Common myeloid progenitor, CD34-positive (primary cell): ENCODE results near the gene SFXN5.

Experiments used
- CTCF ChIA-PET: fragments of 350-600 bp; sonication (Branson Sonifier 250); formaldehyde crosslinking; loops from one replicate; lab custom pipeline; 2021; ENCODE audit warnings: antibody characterized with exemption; lab: Charles Lee
- POLR2A ChIA-PET: fragments of 350-600 bp; sonication (Branson Sonifier 250); formaldehyde crosslinking; loops from one replicate; lab custom pipeline; 2021; ENCODE audit warnings: antibody characterized with exemption; lab: Charles Lee
- DNase-seq, 3 donors: peaks; one replicate each; pipeline versions ENCODE4 v3.0.0 to v3.0.0-alpha.2; 2013
- H3K27ac ChIP-seq, 2 experiments: 1 replicate in 1 of 2; 2 replicates in 1 of 2; pipeline ENCODE4 v1.7.0; 2013; ENCODE audit warnings: inconsistent platforms in 2 of 2, low read length in 2 of 2, mild to moderate bottlenecking in 2 of 2, low read depth in 1 of 2, moderate library complexity in 1 of 2; ENCODE audit not compliant: severe bottlenecking in 2 of 2, insufficient read depth in 1 of 2, poor library complexity in 1 of 2
- H3K27me3 ChIP-seq, 5 experiments: replicated peaks in 2 of 5; 1 replicate in 3 of 5; 2 replicates in 2 of 5; pipeline versions ENCODE4 v1.6.1 to v1.7.0; 2013; ENCODE audit warnings: low read length in 4 of 5, mild to moderate bottlenecking in 2 of 5, moderate library complexity in 2 of 5, inconsistent platforms in 1 of 5; ENCODE audit not compliant: insufficient read depth in 5 of 5, control insufficient read depth in 4 of 5
- H3K36me3 ChIP-seq, 4 experiments: 1 replicate in 2 of 4; 2 replicates in 2 of 4; pipeline versions ENCODE4 v1.6.1 to v1.7.0; 2013; ENCODE audit warnings: low read length in 3 of 4, control low read depth in 1 of 4, mild to moderate bottlenecking in 1 of 4; ENCODE audit not compliant: control insufficient read depth in 4 of 4, insufficient read depth in 4 of 4
- H3K4me1 ChIP-seq, 4 experiments: 1 replicate in 3 of 4; 2 replicates in 1 of 4; pipeline versions ENCODE4 v1.6.1 to v1.7.1; 2013; ENCODE audit warnings: low read length in 3 of 4, mild to moderate bottlenecking in 3 of 4, control low read depth in 1 of 4, inconsistent platforms in 1 of 4, moderate library complexity in 1 of 4; ENCODE audit not compliant: control insufficient read depth in 4 of 4, insufficient read depth in 4 of 4; ENCODE audit errors: control extremely low read depth in 1 of 4
- H3K4me3 ChIP-seq, 7 experiments: 1 replicate in 4 of 7; 2 replicates in 3 of 7; pipeline versions ENCODE4 v1.5.1 to v1.7.0; 2013; ENCODE audit warnings: mild to moderate bottlenecking in 7 of 7, low read length in 6 of 7, moderate library complexity in 6 of 7, inconsistent platforms in 2 of 7, low read depth in 2 of 7, control low read depth in 1 of 7; ENCODE audit not compliant: insufficient read depth in 4 of 7, control insufficient read depth in 1 of 7; ENCODE audit errors: extremely low read depth in 1 of 7
- H3K9me3 ChIP-seq, 5 experiments: 1 replicate in 4 of 5; 2 replicates in 1 of 5; pipeline versions ENCODE4 v1.6.1 to v1.7.1; 2013; ENCODE audit warnings: low read length in 4 of 5, mild to moderate bottlenecking in 2 of 5, inconsistent platforms in 1 of 5, low read depth in 1 of 5, moderate library complexity in 1 of 5; ENCODE audit not compliant: control insufficient read depth in 4 of 5, insufficient read depth in 2 of 5; ENCODE audit errors: control extremely low read depth in 1 of 5
- WGBS: methylation state at CpG from one replicate; pipeline ENCODE4 v1.1.5; 2013; ENCODE audit not compliant: insufficient coverage; 5-methylcytosine and 5-hydroxymethylcytosine counted together

Gene SFXN5

GRCh38 chr2:72971036-72971435 is 100.5 kb downstream of the SFXN5 start:
- POLR2A ChIA-PET: no interaction called here
- DNase-seq: no peak
- H3K4me3 ChIP-seq: no peak overlapping the region
- WGBS: 97% methylated on average over 4 of the region's 7 CpGs
- H3K36me3 ChIP-seq: peaks cover 0 to 11% (median 4%) of the 10 kb centered on the region in 4 experiments
- no peak overlapping the region for H3K27ac ChIP-seq
- no peaks in the 10 kb centered on the region for H3K9me3 ChIP-seq
- H3K27me3 ChIP-seq: peaks cover 0 to 4% (median 0%) of the 10 kb centered on the region in 5 experiments
- CTCF ChIA-PET: interaction anchor here (1.5 to 2.9 kb wide), 2 partner anchors 21 to 79 kb away, joined by 3 to 13 read pairs; no protein-coding TSS in a partner anchor
- H3K4me1 ChIP-seq: no peaks in the 10 kb centered on the region

DNA sequence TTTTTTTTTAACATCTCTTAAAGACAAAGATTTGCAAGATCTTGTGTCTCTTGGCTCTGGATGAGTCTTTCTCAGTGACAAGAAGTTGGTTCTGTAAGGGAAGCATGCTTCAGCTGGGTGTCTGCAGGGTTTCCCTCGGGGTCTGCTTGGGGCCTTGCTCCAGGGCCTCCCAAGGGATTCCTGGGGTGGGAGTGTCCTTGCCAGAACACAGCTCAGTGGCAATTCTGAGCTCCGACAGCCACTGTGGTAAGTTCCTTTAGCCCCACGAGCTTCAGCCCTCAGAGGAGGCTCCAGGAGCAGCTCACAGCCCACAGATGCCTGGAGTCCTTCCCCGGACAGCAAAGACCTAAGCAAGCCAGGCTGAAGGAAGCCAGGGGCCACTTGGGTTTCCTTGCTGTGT is 101.8 kb downstream of the SFXN5 start:
- Histone ChIP-seq H3K9me3 (no peaks in the 10 kb centered on the region), H3K27me3 (peaks cover 0 to 4% (median 0%) of the 10 kb centered on the region in 5 experiments), H3K27ac (no peak overlapping the region), H3K4me3 (no peak overlapping the region), H3K36me3 (peaks cover 0 to 11% (median 6%) of the 10 kb centered on the region in 4 experiments), H3K4me1 (no peaks in the 10 kb centered on the region)
- WGBS: 97% methylated on average over 3 of the region's 4 CpGs
- POLR2A ChIA-PET: no interaction called here
- DNase-seq: no peak
- CTCF ChIA-PET: interaction anchor here (0.6 to 2.9 kb wide), 3 partner anchors 22 to 192 kb away, joined by 3 to 13 read pairs (median 3); no protein-coding TSS in a partner anchor

DNA sequence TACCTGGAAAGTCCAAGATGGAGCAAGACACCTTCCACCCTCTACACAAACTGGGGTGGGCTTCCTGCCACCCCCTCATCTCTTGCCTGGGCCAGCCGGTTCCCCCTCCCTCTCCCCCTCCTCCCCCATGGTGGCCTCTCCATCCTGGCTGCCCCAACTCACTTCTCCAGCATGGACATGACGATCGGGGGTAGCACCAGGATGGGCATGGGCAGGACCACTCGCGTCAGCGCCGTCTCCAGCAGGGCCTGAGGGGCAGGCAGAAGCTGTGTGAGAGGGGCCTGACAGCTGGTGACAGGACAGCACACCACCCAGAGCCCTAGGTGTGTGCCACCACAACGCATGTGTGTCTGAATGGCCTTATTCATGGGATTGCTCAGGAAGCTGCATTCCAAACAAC is 103.2 kb downstream of the SFXN5 start:
- Histone ChIP-seq H3K4me1 (no peaks in the 10 kb centered on the region), H3K27me3 (peaks cover 0 to 4% (median 0%) of the 10 kb centered on the region in 5 experiments), H3K4me3 (no peak overlapping the region), H3K27ac (no peak overlapping the region), H3K36me3 (peaks cover 0 to 11% (median 3%) of the 10 kb centered on the region in 4 experiments), H3K9me3 (no peaks in the 10 kb centered on the region)
- no peak for DNase-seq
- ChIA-PET CTCF (interaction anchor here (1.2 to 2.9 kb wide), 2 partner anchors 23 to 76 kb away, joined by 3 to 13 read pairs; no protein-coding TSS in a partner anchor), POLR2A (no interaction called here)
- 93% methylated on average over 8 of the region's 8 CpGs for WGBS

DNA sequence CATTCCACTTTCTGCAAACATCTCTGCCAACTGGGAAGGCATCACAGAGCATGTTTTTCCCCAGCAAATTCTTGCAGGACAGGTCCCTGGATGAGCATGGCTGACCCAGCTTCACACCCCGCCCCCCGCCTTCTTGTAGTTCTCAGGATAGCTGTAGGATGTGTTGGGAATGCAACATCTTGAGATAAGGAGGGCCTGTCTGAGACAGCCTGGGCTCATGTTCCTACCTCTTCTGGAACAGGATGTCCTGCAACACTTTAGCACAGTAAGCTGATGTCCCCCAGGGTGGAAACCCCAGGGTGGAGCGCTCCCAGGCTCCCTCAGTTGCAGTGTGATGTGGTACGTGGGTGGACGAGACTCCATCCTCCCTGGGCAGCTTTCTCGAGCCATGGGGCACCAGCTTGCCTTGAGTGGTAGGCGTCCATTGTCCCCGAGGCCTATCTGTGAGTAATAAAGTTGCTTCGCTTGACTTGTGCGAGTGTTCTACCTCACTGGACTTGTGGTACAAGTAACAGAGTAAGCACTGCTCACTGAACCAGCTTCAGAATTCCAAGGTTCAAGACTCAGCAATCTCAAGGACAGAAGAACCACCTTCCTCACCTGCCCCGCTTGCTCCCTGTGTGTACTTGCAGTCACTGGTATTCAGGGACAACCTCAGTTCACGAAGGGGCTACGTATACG is 105.6 kb downstream of the SFXN5 start:
- DNase-seq: no peak
- no peak overlapping the region for H3K4me3 ChIP-seq
- no peaks in the 10 kb centered on the region for H3K27me3 ChIP-seq
- H3K36me3 ChIP-seq: peaks cover 0 to 9% (median 3%) of the 10 kb centered on the region in 4 experiments
- CTCF ChIA-PET: interaction anchor here (1.6 kb wide), 1 partner anchor 73 kb away, joined by 6 read pairs; no protein-coding TSS in a partner anchor
- H3K4me1 ChIP-seq: peaks cover 0 to 12% (median 0%) of the 10 kb centered on the region in 4 experiments
- POLR2A ChIA-PET: no interaction called here
- 98% methylated on average over 13 of the region's 14 CpGs for WGBS
- H3K27ac ChIP-seq: no peak overlapping the region
- no peaks in the 10 kb centered on the region for H3K9me3 ChIP-seq

DNA sequence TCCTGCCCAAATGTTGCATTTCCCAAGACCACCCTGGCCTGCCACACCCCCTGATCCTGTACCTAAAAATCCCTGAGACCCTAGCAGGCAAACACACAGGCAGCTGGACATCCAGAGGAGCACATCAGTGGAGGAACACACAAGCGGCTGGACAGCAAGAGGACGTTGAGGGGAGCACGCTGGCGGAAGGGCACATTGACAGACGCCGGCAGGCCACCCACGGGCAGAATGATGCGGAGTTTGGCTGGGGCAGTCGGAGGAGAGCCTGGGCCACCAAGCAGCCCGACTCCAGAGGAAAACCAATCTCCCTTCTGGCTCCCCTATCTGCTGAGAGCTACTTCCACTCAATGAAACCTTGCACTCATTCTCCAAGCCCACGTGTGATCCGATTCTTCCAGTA is 106.5 kb downstream of the SFXN5 start:
- H3K4me1 ChIP-seq: peaks cover 0 to 12% (median 0%) of the 10 kb centered on the region in 4 experiments
- peaks cover 0 to 9% (median 3%) of the 10 kb centered on the region in 4 experiments for H3K36me3 ChIP-seq
- no peak overlapping the region for H3K4me3 ChIP-seq
- H3K9me3 ChIP-seq: no peaks in the 10 kb centered on the region
- ChIA-PET POLR2A (no interaction called here), CTCF (no interaction called here)
- no peak for DNase-seq
- WGBS: 98% methylated on average over 12 of the region's 12 CpGs
- H3K27ac ChIP-seq: no peak overlapping the region
- H3K27me3 ChIP-seq: no peaks in the 10 kb centered on the region

GRCh38 chr2:72964146-72964525 is 107.4 kb downstream of the SFXN5 start:
- peaks cover 0 to 12% (median 0%) of the 10 kb centered on the region in 4 experiments for H3K4me1 ChIP-seq
- H3K27me3 ChIP-seq: no peaks in the 10 kb centered on the region
- H3K9me3 ChIP-seq: no peaks in the 10 kb centered on the region
- CTCF ChIA-PET: interaction anchor here (0.8 to 1.0 kb wide), 2 partner anchors 33 to 71 kb away, joined by 3 read pairs; no protein-coding TSS in a partner anchor
- H3K27ac ChIP-seq: no peak overlapping the region
- DNase-seq: no peak
- H3K36me3 ChIP-seq: peaks cover 0 to 9% (median 3%) of the 10 kb centered on the region in 4 experiments
- POLR2A ChIA-PET: no interaction called here
- 98% methylated on average over 6 of the region's 6 CpGs for WGBS
- no peak overlapping the region for H3K4me3 ChIP-seq
